OCI-LY1 (cell line): ENCODE measurements around the gene SPI1.

Source experiments
- CTCF ChIP-seq: fragments of 200-600 bp; sonication (generic), shearing (Covaris generic); IDR thresholded peaks from 2 replicates; pipeline ENCODE4 v1.5.1; 2017; ENCODE audit warnings: mild to moderate bottlenecking, antibody characterized with exemption, low read length, moderate library complexity, mixed read lengths
- EZH2 ChIP-seq: fragments of 200-600 bp; sonication (generic), shearing (Covaris generic); IDR thresholded peaks from 2 replicates; pipeline ENCODE4 v1.8.0; 2017; ENCODE audit warnings: borderline replicate concordance, mixed run types, mild to moderate bottlenecking, antibody characterized with exemption, low read length, moderate library complexity, mixed read lengths

- TF ChIP-seq CTCF (no peak), EZH2 (no peak)
Observed at GRCh38 chr11:47318166-47318565, 60.2 kb downstream of the SPI1 start.
